Activated CD4-positive, alpha-beta T cell treated with anti-CD3 and anti-CD28 coated beads for 24 hours (primary cell): Measurements from ENCODE around the gene EYS.
"Not testable (repeated sequence)": the region's sequence is repeated elsewhere in the genome, so short reads cannot be mapped to it uniquely, and the experiment has no call there.

Experiments used
- DNase-seq, 2 donors: peaks; one replicate each; pipeline ENCODE4 v3.0.0-alpha.2; 2020; ENCODE audit warnings: low read depth in 2 of 2

Gene EYS

GRCh38 chr6:63824722-63825121 lies 1882.3 kb downstream of the EYS start:
- DNase-seq: no peak

GRCh38 chr6:63821442-63821841 lies 1885.6 kb downstream of the EYS start:
- DNase-seq: no peak

DNA sequence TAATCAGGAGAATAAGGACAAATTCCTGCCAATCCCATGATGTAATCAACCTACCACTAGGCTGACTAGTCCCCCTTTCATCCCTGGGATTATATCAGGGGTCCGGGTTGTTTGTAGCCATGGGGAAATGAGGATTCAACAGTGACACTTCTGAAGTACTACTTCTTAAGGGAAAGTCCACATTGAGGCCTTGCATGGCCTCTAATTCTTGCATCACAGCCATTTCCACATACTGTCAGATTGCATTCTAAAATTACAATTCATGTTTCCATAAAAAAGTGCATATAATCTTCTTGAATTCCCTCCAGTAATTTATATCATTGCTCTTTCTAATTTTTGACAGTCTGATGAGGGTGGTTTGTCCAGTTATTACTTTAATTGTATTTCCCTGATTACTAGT lies 1887.2 kb downstream of the EYS start:
- DNase-seq: no peak

GRCh38 chr6:63817492-63818050 lies 1889.5 kb downstream of the EYS start:
- DNase-seq: no peak

DNA sequence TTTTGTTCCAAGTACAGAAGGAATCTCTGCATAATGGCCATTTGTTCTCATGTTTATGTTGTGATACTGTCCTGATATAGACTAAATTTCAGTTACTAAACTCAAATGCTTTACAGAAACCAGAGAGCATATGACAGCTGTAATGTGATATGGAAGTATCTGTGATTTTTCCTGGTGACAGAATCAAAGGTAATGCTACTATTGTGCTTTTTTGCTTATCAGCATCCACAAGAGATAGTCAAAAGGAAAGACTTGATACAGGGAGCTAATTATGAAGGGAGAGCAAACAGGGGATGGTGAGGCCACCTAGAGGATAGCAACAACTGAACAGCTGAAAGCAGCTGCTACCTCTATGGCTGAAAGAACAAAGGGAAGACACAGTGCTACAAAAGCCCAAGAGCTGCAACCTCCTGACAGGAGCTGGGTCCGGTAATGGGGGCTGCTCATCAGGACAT lies 1890.0 kb downstream of the EYS start:
- no peak for DNase-seq

DNA sequence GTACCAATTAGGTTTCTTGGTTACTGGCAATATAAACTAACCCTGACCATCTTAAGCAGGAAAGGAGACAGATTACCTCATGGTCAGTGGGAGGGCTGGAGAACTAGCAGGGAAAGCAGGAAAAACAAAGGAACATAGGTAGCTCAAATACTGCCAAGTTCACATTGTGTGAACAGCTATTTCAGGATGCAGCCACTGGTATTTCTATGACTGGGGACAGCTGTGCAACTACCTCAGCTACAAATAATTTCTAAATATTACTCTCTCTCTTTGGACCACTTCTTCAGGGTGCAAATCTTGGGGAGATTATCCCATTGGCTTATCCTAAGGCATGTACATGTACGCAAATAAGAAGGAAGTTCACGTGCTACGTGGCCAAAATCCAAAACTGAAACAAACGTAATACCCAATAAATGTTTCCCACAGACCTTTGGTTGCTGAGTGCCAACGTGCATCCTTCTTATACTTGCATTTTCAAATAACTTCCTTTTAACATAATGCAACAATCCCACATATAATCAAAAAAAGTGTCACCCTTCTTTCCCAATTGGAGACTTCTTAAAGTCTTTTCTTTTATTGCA lies 1890.5 kb downstream of the EYS start:
- no peak for DNase-seq

DNA sequence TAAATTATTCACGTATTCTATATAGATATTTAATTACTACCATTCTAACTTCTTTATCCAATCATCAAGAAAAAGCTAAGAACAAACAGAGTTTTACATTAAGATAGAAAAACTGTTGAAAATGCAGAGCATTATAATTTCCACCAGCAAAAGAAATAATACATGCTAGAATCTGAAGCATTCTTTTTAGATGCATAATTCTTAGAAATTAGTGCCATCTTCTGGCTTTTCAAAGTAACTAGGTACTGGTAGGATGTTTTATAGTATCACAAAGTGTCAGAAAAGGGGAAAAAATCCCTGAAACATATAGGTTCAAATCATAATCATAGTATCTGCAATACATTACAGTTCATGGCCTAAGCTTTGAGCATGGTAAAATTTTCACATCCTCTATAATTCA lies 1892.6 kb downstream of the EYS start:
- no peak for DNase-seq

DNA sequence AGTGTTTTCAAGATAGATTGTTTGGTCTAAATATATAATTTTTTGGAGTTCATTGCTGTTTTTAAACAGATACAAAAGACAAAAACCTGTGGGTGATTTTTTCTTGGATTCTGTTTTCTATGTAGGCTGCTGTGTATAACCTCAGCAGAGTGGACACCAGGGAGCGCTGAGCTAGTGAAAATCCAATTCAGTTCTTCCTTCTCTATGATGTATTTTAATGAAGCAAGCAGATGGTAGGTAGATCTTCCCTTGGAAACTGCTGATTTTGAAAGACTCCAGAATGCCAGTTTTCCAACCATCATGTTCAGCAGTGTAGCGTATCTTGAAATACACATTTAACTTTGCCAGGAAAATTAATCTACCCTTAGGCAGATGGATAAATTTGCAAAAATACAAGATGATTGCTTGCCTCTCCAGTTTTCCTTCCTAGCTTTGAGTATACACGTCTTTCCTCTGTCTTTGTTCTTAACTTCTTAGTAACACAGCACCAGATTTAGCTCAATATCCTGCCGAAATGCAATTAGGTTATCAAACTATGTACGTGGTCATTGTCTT lies 1893.4 kb downstream of the EYS start:
- no peak for DNase-seq

GRCh38 chr6:63808576-63808975 lies 1898.5 kb downstream of the EYS start:
- DNase-seq: no peak

DNA sequence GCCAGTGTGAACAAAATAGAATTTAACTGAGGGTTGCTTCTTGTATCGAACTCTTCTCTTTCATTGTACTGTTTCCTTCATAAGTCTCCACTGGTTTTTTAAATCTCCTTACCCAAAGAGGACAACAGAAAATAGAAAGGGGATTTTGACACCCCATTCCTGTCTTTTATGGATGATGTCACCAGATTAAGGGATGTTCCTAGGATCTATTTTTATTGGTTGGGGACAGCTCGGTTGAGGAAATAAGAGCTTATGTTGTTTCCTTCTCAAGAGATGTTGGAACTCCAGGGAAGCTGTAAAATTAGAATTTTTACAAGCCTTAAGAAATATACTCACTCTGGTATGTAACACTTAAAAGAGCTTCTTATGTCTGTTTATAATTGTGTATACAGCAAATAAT lies 1900.0 kb downstream of the EYS start:
- DNase-seq: no peak

DNA sequence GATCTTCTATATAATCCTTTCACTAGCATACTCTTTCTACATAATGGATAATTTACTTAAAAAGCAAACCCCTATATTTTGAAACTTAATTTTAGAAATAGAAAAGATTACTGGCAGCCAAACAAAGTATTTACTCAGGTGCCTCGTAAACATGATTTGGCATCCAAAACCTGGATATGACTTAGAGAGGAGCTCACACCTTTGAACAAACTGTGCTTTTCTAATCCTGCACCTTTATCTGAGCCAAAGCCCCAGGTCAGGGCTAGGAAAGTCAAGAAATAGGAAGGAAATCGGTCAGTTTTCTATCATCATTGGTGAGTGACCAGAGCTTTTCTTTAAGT lies 1900.5 kb downstream of the EYS start:
- DNase-seq: no peak

DNA sequence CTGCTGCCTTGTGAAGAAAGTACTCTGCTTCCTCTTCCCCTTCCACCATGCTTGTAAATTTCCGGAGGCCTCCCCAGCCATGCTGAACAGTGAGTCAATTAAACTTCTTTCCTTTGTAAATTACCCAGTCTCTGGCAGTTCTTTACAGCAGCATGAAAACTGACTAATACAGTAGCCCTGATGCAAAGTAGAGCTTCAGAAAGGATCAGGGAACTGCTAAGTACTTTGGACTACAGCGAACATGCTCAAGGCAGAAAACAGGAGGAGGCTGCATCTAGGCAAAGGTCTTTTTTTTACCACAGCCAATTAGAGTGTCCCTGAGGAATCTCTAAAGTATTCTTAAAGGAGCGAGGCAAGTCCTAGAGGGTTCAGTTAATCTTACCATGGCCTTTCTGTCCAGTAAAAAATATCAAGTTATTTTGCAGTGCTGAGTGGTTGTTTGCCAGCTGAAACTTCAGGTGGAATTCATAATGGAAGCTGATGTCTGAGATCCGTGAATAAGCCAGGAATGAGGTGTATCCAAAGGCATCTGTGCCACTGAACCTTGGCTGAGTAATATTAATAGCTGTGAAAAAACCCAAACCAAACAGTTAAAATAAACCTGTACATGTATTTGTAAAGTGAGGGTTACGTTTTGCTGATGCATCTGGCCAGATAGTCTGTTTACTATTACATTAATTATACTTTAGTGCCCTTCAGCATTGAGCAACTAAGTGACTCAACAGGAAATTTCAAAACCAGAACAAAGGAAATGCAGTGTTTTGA lies 1901.0 kb downstream of the EYS start:
- DNase-seq: no peak

GRCh38 chr6:63805345-63805744 lies 1901.7 kb downstream of the EYS start:
- no peak for DNase-seq

- no peak for DNase-seq
Observed at GRCh38 chr6:63804381-63804956, 1902.6 kb downstream of the EYS start.

DNA sequence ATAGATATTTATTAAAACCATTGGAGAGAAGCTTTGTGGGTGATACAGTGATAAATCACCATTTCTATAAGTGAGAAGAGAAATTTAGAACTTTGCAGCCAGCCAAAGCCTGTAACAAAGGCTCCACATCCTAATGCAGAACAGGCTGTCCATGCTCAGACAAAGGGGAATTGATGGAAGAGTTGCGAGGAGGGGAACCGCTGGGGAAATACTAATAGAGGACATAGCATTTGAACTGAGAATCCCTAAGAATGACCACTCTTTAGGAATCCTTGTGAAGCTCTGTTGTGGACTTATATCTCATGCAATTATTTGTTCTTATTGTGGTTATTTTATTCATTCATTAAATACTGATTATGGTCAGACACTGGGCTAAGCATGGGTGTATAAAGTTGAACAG lies 1903.7 kb downstream of the EYS start:
- no peak for DNase-seq

- DNase-seq: no peak
Observed at GRCh38 chr6:63802606-63803206, 1904.3 kb downstream of the EYS start.

DNA sequence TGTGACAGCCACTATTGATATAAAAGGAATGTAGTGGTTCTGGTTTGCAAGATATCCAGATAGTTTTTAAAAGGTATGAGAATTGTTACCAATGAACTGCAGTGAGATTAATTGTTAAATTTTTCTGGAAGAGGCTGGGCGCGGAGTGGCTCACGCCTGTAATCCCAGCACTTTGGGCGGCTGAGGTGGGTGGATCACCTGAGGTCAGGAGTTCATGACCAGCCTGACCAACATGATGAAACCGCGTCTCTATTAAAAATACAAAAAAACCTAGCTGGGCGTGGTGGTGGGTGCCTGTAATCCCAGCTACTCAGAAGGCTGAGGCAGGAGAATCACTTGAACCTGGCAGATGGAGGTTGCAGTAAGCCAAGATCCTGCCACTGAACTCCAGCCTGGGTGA lies 1906.6 kb downstream of the EYS start:
- not testable (repeated sequence) for DNase-seq

DNA sequence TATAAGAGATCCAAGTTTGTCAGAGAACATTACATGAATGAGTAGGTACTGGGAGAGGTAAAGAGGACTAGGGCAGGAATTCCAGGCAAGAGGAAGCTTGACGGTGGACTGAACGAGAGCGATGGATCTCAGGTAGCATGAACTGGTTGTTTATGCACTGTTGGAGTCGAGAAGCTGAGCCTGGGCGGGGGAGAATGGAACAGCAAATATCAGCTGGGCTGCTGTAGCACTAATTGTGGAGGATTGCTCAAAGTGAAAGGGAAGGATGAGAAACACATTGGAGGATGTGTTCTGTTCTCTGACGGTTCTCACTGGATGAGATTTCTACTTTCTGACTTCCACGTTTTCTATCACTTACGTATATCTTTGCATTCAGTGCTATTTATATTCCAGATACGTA lies 1907.2 kb downstream of the EYS start:
- no peak for DNase-seq

GRCh38 chr6:63799313-63799712 lies 1907.7 kb downstream of the EYS start:
- DNase-seq: no peak

DNA sequence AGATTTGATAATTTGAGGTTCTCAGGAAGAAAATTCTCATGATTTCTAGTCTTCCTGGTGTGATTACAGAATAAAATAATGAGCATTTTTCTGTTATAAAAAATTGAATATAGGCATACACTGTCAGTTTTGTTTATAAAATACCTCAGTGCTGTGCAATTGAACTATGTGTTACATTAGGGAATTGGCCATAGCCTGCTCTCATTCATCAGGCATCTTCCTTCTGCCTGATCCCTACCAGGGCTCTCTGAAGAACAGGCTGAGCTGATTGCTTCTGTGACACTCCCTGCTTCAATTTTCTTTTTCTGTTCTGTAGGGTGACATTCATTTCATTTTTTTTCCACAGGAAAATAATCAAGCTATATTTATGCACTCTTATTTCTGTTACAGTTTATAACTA lies 1908.6 kb downstream of the EYS start:
- DNase-seq: no peak

- DNase-seq: no peak
Observed at GRCh38 chr6:63797721-63798120, 1909.3 kb downstream of the EYS start.

- no peak for DNase-seq
Observed at GRCh38 chr6:63795826-63796225, 1911.2 kb downstream of the EYS start.
